Fibroblast of villous mesenchyme (primary cell): ENCODE results near the gene TNFRSF6B. TPM values are rescaled to one million over a fixed set of nuclear protein-coding genes. Genes with fewer than 3 reads are reported as not detected.
"Not testable (repeated sequence)": the region's sequence is repeated elsewhere in the genome, so short reads cannot be mapped to it uniquely, and the experiment has no call there.

ENCODE experiments used
- DNase-seq: peaks from one replicate; pipeline ENCODE4 v3.0.0-alpha.2; 2010; ENCODE audit warnings: low read depth
- H3K4me3 ChIP-seq: 2 replicates; pipeline ENCODE4 v1.5.1; 2011; ENCODE audit warnings: low read depth, mild to moderate bottlenecking, low read length
- CTCF ChIP-seq: IDR thresholded peaks from 2 replicates; pipeline ENCODE4 v1.5.1; 2012; ENCODE audit warnings: low read depth, mild to moderate bottlenecking, low read length; ENCODE audit not compliant: insufficient read depth
- total RNA-seq: library from RNA; depleted of rRNA; stranded (reverse); fragments of >200 nt; gene quantifications from 2 replicates; pipeline ENCODE4 v1.2.3, GENCODE V29; 2012

Gene TNFRSF6B
- total RNA-seq, 1 donor = 31.5 TPM

DNA sequence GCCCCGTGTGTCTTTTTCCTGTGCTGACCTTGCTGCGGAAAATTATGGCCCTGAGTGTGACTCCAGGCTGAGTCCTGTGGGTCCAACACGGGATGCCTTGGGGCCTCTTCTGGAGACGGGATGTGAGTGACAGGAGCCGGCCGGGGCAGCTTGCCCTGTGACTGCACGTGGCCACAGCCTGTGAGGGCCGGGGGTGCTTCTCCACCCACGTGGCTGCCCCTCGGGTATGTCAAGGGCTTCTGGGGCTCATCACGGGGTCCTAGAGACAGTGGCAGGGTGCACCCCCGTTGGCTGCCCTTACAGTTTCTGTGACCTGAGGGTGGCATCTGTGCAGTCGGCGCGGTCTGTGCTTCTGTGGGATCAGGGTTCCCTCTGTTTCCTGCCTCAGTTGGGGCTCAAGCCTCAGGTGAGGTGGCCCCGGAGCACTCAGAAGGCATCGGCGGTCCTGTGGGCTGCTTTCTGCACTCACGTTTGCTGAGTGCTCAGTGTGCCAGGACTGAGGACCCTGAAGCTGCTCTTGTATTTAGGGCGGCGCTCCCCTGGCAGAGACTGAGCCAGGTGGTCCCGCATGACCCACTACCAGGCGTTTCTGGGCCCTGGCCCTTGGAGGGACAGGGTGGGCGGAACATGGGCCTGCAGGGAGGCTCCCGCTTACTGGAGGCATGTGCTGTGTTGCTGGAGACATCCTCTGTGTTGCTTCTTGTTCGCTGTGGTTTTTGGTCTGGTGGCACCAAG, 33.0 kb upstream of the TNFRSF6B start:
- DNase-seq = no peak
- TF ChIP-seq CTCF = no peak
- H3K4me3 ChIP-seq = no peak overlapping the region

DNA sequence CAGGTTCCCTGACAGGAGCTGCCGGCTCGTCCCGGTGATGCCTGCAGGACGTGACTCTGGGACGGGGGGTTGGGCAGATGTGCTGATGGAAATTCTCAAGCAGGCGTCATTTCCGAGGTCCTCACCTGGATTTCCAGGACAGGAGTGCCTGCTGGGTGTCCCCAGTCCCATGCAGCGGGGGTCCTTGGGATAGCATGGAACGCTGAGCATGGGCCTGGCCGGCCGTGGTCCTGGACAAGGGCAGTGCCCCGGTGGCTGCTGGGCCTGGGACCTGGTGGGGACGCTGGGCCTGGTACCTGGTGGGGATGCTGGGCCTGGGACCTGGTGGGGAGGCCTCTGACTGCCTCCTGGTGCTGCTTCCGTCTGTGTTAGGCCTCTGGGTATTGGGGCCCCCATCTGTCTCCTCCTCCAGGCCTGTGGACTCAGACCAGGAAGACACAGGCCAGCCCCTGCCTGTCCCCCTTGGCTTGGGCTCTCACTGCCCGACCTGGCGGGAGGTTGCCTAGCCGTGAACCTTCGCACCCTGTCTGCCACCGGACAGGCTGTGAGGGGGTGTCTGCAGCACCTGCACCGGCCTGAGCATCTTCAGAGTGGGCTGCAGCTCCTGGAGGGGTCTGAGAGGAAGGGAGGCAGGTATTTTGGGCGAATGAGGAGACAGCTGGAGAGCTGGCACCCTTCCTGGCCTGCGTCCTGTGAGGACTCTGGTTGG, 32.2 kb upstream of the TNFRSF6B start:
- no peak for DNase-seq

DNA sequence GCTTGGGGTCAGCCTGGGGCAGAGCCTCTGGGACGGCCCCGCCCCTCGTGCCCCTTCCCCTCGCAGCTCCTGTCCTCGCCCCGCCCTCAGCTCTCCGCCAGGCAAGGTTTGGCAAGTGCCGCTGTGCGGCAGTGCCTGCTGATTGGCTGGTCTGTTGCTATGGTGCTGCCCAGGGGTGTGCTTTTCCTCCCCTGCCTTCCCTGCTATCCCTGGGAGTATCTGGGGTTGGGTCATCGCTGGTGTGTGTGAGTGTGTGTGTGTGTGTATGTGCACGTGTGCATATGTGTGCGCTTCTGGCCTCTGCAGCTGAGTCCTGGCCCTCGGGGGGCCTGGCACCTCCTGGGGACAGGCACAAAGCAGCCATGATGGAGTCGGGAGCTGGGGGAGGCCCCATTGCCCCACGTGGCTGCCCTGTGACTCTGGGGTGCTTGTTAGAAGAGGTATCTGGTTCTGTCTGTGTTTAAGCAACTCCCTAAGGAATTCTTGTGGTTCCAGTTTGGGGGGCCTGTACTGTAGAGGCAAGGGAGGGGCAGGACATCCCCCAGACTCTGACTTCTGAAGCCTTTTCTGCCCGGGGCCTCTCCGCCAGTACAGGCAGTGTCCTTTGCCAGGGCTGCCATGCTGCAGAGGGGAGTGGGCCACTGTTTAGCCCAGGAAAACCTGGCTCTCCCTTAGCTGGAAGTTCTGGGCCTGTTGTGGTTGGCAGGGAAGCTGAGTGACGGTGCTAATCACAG, 31.4 kb upstream of the TNFRSF6B start:
- no peak overlapping the region for H3K4me3 ChIP-seq
- DNase-seq = peak; percentile 32
- no peak for TF ChIP-seq CTCF

More for the DNA sequence above, 32.2 kb upstream of the TNFRSF6B start:
- no peak for TF ChIP-seq CTCF
- H3K4me3 ChIP-seq = no peak overlapping the region

DNA sequence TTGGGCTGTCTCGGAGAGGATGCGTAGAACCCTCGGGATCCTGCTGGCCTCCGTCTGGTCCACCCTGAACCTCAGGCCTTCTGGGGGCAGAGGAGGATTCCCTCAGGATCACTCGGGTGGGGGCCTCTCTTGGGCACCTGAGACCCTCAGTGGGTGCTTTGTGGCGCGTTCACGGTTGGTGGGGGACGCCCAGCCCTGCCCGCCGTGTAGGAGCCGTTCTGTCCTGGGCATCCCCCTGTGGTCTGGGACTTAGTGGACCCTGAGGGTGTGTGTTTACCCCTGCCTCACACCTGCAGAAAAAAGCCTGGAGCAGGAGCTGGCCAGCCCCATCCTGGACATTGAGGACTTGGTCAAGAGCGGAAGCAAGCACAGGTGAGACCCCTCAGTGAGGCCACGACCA, 30.7 kb upstream of the TNFRSF6B start:
- no peak for DNase-seq
- H3K4me3 ChIP-seq = no peak overlapping the region
- TF ChIP-seq CTCF = no peak

DNA sequence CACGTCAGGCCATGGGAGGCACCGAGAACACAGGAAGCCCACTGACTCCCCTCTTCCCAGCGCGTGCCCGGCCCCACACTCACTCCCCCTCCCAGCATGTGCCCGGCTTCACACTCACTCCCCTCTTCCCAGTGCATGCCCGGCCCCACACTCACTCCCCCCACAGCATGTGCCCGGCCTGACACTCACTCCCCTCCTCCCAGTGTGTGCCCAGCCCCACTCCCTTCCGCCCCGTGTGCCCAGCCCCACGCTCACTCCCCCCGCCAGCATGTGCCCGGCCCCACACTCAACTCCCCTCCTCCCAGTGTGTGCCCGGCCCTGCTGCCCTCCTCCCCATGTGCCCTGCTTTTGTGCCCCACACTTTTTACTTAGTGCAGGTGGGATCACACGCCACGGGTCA, 28.6 kb upstream of the TNFRSF6B start:
- H3K4me3 ChIP-seq = no peak overlapping the region
- TF ChIP-seq CTCF = no peak
- no peak for DNase-seq

GRCh38 chr20:63668351-63668750, 28.1 kb upstream of the TNFRSF6B start:
- H3K4me3 ChIP-seq = no peak overlapping the region
- TF ChIP-seq CTCF = no peak
- DNase-seq = no peak

- DNase-seq, H3K4me3 ChIP-seq: not testable (repeated sequence)
Measured at GRCh38 chr20:63671695-63672094, 24.8 kb upstream of the TNFRSF6B start.
